IPS-18c (cell line): Measurements from ENCODE around the gene FGF5.

Experiments used
- H3K4me3 ChIP-seq: 2 replicates; pipeline ENCODE4 v1.7.0; 2013; ENCODE audit warnings: low read depth, mild to moderate bottlenecking, low read length, moderate library complexity; ENCODE audit not compliant: insufficient read depth
- H3K9me3 ChIP-seq: one replicate; pipeline ENCODE4 v1.6.1; 2013; ENCODE audit warnings: mild to moderate bottlenecking, low read length, moderate library complexity; ENCODE audit not compliant: control insufficient read depth, insufficient read depth

FGF5 gene, protein sequence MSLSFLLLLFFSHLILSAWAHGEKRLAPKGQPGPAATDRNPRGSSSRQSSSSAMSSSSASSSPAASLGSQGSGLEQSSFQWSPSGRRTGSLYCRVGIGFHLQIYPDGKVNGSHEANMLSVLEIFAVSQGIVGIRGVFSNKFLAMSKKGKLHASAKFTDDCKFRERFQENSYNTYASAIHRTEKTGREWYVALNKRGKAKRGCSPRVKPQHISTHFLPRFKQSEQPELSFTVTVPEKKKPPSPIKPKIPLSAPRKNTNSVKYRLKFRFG

GRCh38 chr4:80266253-80266901 is at the start of gene FGF5:
Gene FGF5 (plus strand): TSS chr4:80266664. CDS start chr4:80266825, 161 bp downstream.
- Histone ChIP-seq H3K4me3 (peak within 1 kb of the TSS; percentile 49), H3K9me3 (no peaks in the 10 kb centered on the region)

DNA sequence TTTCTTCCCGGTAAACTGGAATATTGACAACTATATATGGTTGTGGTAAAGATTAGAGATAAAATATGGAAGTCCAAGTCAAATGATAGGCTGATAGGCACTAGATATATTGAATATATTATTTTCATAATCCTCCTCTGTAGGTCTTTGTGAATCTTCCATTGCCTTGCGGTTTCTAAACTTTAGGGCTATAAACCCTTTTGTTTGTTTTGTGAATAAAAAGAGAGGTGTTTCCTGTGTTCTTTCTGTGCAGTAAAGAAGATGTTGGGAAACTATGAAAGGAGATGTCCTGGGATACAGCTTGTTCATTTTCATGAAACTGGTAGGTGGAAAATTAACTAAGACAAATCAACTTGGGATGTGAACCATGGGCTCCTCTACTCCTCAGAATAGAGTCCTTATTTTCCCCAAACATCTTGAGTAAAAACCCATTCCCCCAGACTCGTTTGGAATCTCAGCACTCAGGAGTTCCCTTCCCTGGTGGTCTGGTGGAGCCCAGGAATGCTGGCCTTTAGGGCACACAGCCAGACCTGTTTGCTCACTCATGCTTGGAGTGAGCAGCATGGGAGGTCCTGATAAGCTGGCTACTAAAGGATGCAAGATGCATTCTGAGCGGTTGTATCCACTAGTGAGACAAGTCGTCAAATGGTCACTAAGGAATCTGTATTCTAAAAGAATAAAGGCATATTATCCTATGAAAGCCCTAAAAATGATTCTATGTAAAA is 47.0 kb upstream of the FGF5 start:
- no peaks in the 10 kb centered on the region for H3K9me3 ChIP-seq
- H3K4me3 ChIP-seq = no peak overlapping the region

DNA sequence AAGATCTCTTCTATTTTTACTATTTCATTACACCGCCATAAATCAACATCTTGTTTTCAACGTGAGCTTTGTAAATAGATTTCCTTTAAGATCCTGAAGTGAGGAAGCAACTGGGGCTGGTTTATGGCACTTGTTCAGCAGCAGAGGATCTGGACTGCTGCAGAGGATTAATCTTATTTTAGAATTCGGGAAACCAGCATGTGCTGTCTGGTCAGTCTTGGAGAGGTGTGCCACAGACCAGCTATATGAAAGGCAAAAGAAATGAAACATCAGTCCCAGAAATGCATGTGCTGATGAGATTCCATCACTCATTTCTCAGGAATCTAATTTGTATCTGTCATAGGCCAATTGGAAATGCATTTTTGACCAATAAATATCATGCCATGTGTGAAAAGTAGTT is 45.8 kb upstream of the FGF5 start:
- Histone ChIP-seq H3K4me3 (no peak overlapping the region), H3K9me3 (no peaks in the 10 kb centered on the region)

DNA sequence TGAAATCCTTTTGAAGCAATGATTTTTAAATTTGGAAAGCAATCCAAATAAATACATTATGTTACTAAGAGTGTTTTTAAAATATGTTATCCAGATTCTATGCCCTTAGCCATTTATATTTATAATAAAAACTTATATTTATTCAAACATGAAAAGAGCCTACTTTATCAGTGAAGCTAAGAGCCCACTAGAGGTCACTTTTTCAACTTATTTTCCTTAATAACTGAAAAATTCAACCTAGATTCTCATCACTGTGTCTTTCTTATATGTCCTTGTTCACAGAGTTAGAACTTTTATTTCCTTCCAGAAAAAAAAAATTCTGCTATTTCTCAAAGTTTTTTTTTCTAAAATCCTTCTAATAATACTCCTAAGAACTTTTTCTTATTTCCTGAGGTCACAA is 45.3 kb upstream of the FGF5 start:
- H3K9me3 ChIP-seq = no peaks in the 10 kb centered on the region

DNA sequence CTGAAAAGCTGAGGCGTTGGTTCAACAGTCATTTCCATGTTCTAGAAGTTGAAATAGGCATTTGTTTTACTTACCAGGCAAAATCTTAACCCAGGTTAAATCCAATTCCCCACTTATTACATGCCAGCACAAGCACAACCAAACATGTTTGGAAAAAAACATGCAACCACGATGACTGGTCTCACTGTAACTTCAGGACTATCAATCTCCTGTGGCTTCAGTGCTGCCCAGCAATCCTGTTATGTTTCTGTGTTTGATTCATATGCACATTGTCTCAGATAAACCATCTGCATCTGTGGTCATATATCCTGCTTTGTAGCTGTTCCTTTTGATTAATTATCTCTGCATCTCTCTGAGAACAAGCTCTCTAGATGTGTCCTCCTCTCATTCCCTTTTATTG is 40.9 kb upstream of the FGF5 start:
- H3K9me3 ChIP-seq = no peaks in the 10 kb centered on the region
- no peak overlapping the region for H3K4me3 ChIP-seq

More for the DNA sequence above, 45.3 kb upstream of the FGF5 start:
- H3K4me3 ChIP-seq = no peak overlapping the region

DNA sequence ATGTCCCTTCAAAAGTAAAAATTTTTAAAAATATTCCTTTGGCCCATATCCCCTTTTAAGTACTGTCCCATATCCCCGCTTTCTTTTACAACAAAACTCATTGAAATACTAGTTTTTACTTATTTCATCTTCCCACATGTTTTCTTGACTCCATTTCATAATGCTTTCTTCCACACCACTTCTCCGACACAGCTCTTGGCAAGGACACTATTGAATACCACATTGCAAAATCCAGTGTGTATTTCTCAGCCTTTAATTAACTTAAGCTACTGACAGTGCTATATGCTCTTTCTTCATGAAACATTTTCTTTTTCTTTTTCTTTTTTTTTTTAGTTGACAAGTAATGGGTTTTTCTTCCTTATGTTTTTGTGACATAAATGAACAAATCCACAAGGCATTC is 40.4 kb upstream of the FGF5 start:
- H3K9me3 ChIP-seq = no peaks in the 10 kb centered on the region

GRCh38 chr4:80228460-80228859 is 38.0 kb upstream of the FGF5 start:
- no peak overlapping the region for H3K4me3 ChIP-seq
- H3K9me3 ChIP-seq = no peaks in the 10 kb centered on the region

More for the DNA sequence above, 40.4 kb upstream of the FGF5 start:
- H3K4me3 ChIP-seq = no peak overlapping the region

GRCh38 chr4:80229128-80229527 is 37.3 kb upstream of the FGF5 start:
- H3K4me3 ChIP-seq = no peak overlapping the region
- H3K9me3 ChIP-seq = no peaks in the 10 kb centered on the region

- H3K9me3 ChIP-seq = no peaks in the 10 kb centered on the region
- no peak overlapping the region for H3K4me3 ChIP-seq
Measured at GRCh38 chr4:80229590-80229989, 36.9 kb upstream of the FGF5 start.

- no peaks in the 10 kb centered on the region for H3K9me3 ChIP-seq
Measured at GRCh38 chr4:80231180-80231579, 35.3 kb upstream of the FGF5 start.

GRCh38 chr4:80232707-80233370 is 33.6 kb upstream of the FGF5 start:
- no peak overlapping the region for H3K4me3 ChIP-seq
- H3K9me3 ChIP-seq = no peaks in the 10 kb centered on the region

More at GRCh38 chr4:80231180-80231579, 35.3 kb upstream of the FGF5 start:
- H3K4me3 ChIP-seq = no peak overlapping the region

DNA sequence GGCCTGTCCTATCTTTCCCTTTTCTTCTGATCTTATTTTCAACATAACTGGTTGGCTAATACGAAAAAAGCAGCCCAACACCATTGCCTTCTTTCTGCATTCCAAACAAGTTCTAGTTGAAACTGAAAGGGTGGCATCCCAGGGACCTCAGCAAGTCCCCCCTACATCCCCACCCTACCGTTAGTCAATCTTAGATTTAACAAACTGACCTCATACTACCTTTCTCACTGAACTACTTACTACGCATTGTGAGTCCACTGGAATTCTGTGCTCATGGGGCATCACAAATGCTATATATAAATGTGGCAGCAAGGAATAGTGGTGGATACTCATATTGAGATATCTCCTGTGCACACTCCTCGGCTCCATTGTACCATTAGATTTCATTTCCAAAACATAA is 33.1 kb upstream of the FGF5 start:
- H3K4me3 ChIP-seq = no peak overlapping the region
- H3K9me3 ChIP-seq = no peaks in the 10 kb centered on the region

DNA sequence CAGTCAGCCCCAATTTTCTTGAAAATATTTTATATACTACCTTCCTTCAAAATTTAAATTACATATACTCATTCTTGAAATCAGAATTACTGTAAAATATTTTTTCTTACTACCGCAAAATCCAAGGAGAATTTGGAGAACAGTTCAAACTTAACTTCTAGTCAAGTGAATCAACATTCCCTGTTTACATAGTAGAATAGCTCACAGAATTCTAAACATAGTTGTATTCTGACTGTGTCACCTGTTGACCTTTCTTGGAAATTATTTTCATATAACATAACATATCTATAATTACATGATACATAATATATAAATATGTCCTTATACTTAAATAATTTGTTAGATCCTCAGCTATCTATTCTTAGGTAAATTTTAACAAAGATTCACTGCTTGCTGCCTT is 31.0 kb upstream of the FGF5 start:
- H3K9me3 ChIP-seq = no peaks in the 10 kb centered on the region
- no peak overlapping the region for H3K4me3 ChIP-seq

DNA sequence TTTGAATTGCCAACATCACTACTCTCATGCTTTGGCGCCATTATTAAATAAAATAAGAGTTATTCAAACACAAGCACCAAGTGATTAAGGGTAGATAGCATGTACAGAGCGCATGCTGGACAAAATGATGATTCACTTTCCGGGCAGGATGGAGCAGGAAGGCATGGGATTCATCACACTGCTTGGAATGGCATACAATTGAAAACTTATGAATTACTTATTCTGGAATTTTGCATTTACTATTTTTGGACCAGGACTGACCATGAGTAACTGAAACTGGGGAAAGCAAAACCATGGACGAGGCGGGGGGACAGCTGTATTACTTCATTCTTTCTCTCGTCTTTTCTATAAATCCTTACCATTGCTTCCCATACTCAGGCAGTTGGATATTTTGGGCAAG is 28.5 kb upstream of the FGF5 start:
- no peaks in the 10 kb centered on the region for H3K9me3 ChIP-seq
- H3K4me3 ChIP-seq = no peak overlapping the region

- Histone ChIP-seq H3K9me3 (no peaks in the 10 kb centered on the region), H3K4me3 (no peak overlapping the region)
Measured at GRCh38 chr4:80239480-80240150, 26.8 kb upstream of the FGF5 start.

DNA sequence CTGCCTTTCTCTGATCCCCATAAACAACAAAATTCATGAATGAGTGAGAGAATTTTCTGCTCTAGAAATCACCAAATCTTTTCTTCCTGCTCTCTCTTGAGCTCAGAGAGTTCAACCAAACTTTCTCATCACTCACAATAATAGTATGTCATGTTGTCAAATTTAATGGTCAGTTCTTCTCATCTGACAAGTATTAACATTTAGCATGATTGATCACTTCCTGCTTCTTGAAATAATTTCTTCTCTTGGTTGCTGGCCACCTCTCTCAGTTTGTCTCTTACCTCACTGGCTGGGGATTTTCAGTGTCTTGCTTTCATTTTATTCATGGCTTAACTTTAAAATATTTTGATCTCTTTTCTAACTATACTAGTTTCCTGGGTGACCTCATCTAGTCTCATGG is 25.5 kb upstream of the FGF5 start:
- Histone ChIP-seq H3K4me3 (no peak overlapping the region), H3K9me3 (no peaks in the 10 kb centered on the region)

DNA sequence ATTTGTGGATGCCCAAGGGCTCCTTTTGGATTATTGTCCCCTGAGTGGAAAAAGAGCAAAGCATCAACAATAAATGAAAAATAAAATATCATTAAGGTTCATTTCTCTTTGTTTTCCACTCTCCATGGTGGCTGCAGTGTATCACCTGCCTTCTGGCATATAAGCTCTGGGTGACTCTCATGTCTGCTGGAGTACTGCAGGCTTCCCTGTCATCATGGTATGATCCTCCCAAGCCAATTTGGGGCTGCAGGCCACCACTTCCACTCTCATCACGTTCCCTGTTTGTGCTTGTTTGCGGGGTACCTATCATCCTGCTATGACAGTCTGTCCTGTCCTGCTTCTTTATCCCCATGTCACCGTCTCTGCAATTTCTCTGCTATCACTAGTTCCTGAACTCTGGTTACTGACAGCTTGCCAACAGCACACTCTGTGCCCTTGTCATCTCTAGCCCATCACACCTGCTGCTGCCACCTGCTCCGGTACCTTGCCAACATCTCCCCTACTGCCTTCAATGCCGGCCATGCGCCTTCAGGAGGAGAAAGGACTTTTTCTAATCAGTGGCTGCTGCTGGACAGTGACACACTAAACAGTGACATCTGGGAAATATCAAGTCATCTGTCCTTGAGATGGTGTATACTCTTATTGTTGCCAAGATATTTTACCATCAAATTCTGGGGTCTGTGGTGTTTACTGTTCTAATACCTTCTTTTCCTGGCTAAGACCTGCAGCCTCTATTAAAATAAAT is 23.0 kb upstream of the FGF5 start:
- H3K4me3 ChIP-seq = no peak overlapping the region
- H3K9me3 ChIP-seq = no peaks in the 10 kb centered on the region
